ENCODE measurements around the gene CNPY2.
A peak's percentile ranks its signal among the peaks of the same experiment; 100 is the strongest.
"Not testable (repeated sequence)": the region's sequence is repeated elsewhere in the genome, so short reads cannot be mapped to it uniquely, and the experiment has no call there.

CNPY2 gene

DNA sequence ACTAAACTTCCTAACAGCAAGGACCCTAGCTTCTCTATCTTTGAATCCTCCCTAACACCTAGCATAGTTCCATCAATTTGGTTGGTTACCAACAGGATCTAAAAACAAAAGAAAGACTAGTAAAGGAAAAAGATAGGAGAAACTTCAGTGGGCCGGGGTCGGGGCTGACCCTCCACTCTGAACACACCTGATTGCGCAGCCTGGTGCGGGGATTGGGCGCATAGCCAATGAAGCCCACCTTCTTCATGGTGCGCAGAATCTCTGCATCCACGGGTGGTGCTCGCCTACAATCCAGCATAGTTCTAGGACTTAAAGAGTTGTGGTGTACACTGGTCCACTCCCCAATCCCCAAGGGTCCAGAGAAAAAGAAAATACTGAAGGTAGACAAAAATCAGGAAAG, 10.3 kb upstream of the CNPY2 start:
- H3K4me2 ChIP-seq (ENCODE audit: low read length): no peak overlapping the region
- H3K27ac ChIP-seq (ENCODE audit: low read length): no peak overlapping the region
- H3K27me3 ChIP-seq (ENCODE audit: low read depth, low read length): no peaks in the 10 kb centered on the region
- H3K36me3 ChIP-seq (replicated peaks; ENCODE audit: low read depth, low read length): peaks cover 45% of the 10 kb centered on the region
- H2AFZ ChIP-seq (ENCODE audit: low read depth, low read length): no peak overlapping the region
- H3K4me1 ChIP-seq (ENCODE audit: low read length): no peaks in the 10 kb centered on the region
- no peaks in the 10 kb centered on the region for H3K79me2 ChIP-seq (ENCODE audit: low read length)
- H3K9me3 ChIP-seq (ENCODE audit: insufficient read depth, low read length): no peaks in the 10 kb centered on the region
- TF ChIP-seq, protein P1, sequence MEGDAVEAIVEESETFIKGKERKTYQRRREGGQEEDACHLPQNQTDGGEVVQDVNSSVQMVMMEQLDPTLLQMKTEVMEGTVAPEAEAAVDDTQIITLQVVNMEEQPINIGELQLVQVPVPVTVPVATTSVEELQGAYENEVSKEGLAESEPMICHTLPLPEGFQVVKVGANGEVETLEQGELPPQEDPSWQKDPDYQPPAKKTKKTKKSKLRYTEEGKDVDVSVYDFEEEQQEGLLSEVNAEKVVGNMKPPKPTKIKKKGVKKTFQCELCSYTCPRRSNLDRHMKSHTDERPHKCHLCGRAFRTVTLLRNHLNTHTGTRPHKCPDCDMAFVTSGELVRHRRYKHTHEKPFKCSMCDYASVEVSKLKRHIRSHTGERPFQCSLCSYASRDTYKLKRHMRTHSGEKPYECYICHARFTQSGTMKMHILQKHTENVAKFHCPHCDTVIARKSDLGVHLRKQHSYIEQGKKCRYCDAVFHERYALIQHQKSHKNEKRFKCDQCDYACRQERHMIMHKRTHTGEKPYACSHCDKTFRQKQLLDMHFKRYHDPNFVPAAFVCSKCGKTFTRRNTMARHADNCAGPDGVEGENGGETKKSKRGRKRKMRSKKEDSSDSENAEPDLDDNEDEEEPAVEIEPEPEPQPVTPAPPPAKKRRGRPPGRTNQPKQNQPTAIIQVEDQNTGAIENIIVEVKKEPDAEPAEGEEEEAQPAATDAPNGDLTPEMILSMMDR (IDR thresholded peaks at IDR 0.05; ENCODE audit: low read depth, low read length): no peak
- no peak for TF ChIP-seq EZH2phosphoT487 (IDR thresholded peaks at IDR 0.05; ENCODE audit: low read depth)
- H3K9ac ChIP-seq (ENCODE audit: low read length): no peak overlapping the region
- H3K4me3 ChIP-seq (ENCODE audit: low read length): no peak overlapping the region
- H4K20me1 ChIP-seq (ENCODE audit: insufficient read depth, low read length): no peaks in the 10 kb centered on the region

DNA sequence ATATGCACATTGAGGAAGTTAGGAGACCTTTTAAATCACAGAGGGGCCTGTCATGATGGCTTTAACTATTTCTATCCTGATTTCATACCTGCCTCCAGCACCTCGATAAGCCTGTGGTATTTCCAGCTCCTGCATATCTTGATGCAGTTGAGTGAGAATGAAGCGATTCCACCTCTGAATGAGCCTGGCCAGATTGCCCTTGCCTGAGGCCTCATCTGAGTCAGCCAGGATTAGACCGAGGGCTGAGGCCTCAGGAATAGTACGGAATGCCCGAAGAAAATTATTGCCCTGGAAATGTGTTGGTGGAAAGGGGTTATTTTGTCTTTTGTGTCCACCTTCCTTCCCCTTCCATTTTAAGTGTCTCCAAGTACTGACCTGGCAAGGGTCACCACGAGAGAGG, 8.4 kb upstream of the CNPY2 start:
- TF ChIP-seq, protein P1 (IDR thresholded peaks at IDR 0.05; ENCODE audit: low read depth, low read length): no peak
- no peak for TF ChIP-seq EZH2phosphoT487 (IDR thresholded peaks at IDR 0.05; ENCODE audit: low read depth)
- H4K20me1 ChIP-seq (ENCODE audit: insufficient read depth, low read length): no peaks in the 10 kb centered on the region
- no peak overlapping the region for H3K27ac ChIP-seq (ENCODE audit: low read length)
- no peak overlapping the region for H3K4me3 ChIP-seq (ENCODE audit: low read length)
- H3K4me2 ChIP-seq (ENCODE audit: low read length): no peak overlapping the region
- H3K9me3 ChIP-seq (ENCODE audit: insufficient read depth, low read length): no peaks in the 10 kb centered on the region
- H3K27me3 ChIP-seq (ENCODE audit: low read depth, low read length): no peaks in the 10 kb centered on the region
- H2AFZ ChIP-seq (ENCODE audit: low read depth, low read length): no peak overlapping the region
- H3K79me2 ChIP-seq (ENCODE audit: low read length): no peaks in the 10 kb centered on the region
- peaks cover 49% of the 10 kb centered on the region for H3K36me3 ChIP-seq (replicated peaks; ENCODE audit: low read depth, low read length)
- H3K4me1 ChIP-seq (ENCODE audit: low read length): no peaks in the 10 kb centered on the region
- H3K9ac ChIP-seq (ENCODE audit: low read length): no peak overlapping the region

DNA sequence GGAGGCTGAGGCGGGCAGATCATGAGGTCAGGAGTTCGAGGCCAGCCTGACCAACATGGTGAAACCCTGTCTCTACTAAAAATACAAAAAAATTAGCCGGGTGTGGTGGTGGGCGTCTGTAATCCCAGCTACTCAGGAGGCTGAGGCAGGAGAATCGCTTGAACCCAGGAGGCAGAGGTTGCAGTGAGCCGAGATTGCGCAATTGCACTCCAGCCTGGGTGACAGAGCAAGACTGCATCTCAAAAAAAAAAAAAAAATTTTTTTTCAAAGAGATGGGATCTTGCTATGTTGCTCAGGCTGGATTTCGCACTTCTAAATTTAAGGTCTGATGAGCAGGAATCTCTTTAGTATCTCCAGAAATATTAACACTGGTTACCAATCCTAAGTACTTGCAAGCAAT, 5.8 kb upstream of the CNPY2 start:
- not testable (repeated sequence) for H3K4me1 ChIP-seq (ENCODE audit: low read length); H3K9ac ChIP-seq (ENCODE audit: low read length); H3K4me2 ChIP-seq (ENCODE audit: low read length); H3K9me3 ChIP-seq (ENCODE audit: insufficient read depth, low read length); H3K79me2 ChIP-seq (ENCODE audit: low read length); H3K4me3 ChIP-seq (ENCODE audit: low read length); H3K27ac ChIP-seq (ENCODE audit: low read length); H4K20me1 ChIP-seq (ENCODE audit: insufficient read depth, low read length); H3K27me3 ChIP-seq (ENCODE audit: low read depth, low read length); H2AFZ ChIP-seq (ENCODE audit: low read depth, low read length)
- H3K36me3 ChIP-seq (replicated peaks; ENCODE audit: low read depth, low read length): peaks cover 39% of the 10 kb centered on the region

DNA sequence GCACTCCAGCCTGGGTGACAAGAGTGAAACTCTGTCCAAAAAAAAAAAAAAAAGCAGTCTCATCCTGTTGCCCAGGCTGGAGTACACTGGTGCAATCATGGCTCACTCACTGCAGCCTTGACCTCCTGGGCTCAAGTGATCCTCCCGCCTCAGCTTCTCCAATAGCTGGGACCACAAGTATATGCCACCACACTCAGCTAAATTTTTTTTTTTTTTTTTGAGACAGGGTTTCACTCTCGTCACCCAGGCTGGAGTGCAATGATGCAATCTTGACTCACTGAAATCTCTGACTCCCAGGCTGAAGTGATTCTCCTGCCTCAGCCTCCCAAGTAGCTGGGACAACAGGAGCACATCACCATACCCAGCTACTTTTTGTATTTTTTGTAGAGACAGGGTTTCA, 5.2 kb upstream of the CNPY2 start:
- no peak overlapping the region for H3K27ac ChIP-seq (ENCODE audit: low read length)
- no peaks in the 10 kb centered on the region for H3K27me3 ChIP-seq (ENCODE audit: low read depth, low read length)
- peaks cover 34% of the 10 kb centered on the region for H3K36me3 ChIP-seq (replicated peaks; ENCODE audit: low read depth, low read length)
- H3K4me1 ChIP-seq (ENCODE audit: low read length): peaks cover 5% of the 10 kb centered on the region
- TF ChIP-seq, protein P1 (IDR thresholded peaks at IDR 0.05; ENCODE audit: low read depth, low read length): no peak
- TF ChIP-seq EZH2phosphoT487 (IDR thresholded peaks at IDR 0.05; ENCODE audit: low read depth): no peak
- H3K4me2 ChIP-seq (ENCODE audit: low read length): no peak overlapping the region
- H3K4me3 ChIP-seq (ENCODE audit: low read length): no peak overlapping the region
- no peaks in the 10 kb centered on the region for H3K9me3 ChIP-seq (ENCODE audit: insufficient read depth, low read length)
- H3K79me2 ChIP-seq (ENCODE audit: low read length): no peaks in the 10 kb centered on the region
- no peak overlapping the region for H3K9ac ChIP-seq (ENCODE audit: low read length)
- H4K20me1 ChIP-seq (ENCODE audit: insufficient read depth, low read length): no peaks in the 10 kb centered on the region
- H2AFZ ChIP-seq (ENCODE audit: low read depth, low read length): no peak overlapping the region

DNA sequence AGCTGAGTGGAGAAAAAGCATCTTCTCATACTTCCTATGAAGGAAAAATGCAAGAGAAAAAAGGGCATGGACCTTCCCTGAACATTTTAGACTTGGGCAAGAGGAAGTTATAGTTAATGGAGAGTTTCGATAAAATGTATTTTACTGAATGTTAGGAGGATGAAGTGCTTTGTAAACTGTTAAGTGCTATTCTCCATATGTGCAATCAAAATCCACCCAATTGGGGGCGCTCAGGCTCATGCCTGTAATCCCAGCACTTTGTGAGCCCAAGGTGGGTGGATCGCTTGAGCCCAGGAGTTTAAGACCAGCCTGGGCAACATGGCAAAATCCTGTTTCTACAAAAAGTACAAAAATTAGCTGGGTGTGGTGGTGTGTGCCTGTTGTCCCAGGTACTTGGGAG, 1.9 kb upstream of the CNPY2 start:
- Histone ChIP-seq H3K9ac (ENCODE audit: low read length) (no peak overlapping the region), H3K27me3 (ENCODE audit: low read depth, low read length) (no peaks in the 10 kb centered on the region), H3K4me2 (ENCODE audit: low read length) (no peak overlapping the region), H3K79me2 (ENCODE audit: low read length) (peaks cover 18% of the 10 kb centered on the region), H3K4me1 (ENCODE audit: low read length) (peaks cover 11% of the 10 kb centered on the region), H3K9me3 (ENCODE audit: insufficient read depth, low read length) (no peaks in the 10 kb centered on the region), H3K4me3 (ENCODE audit: low read length) (no peak overlapping the region), H3K36me3 (replicated peaks; ENCODE audit: low read depth, low read length) (peaks cover 15% of the 10 kb centered on the region), H3K27ac (ENCODE audit: low read length) (no peak overlapping the region), H2AFZ (ENCODE audit: low read depth, low read length) (no peak overlapping the region), H4K20me1 (ENCODE audit: insufficient read depth, low read length) (no peaks in the 10 kb centered on the region)
- no peak for TF ChIP-seq EZH2phosphoT487 (IDR thresholded peaks at IDR 0.05; ENCODE audit: low read depth)
- TF ChIP-seq, protein P1 (IDR thresholded peaks at IDR 0.05; ENCODE audit: low read depth, low read length): peak; percentile 19; the same call in 1 of the 2 replicates
